ENCODE results near the gene KRTAP19-6.
"Not testable (repeated sequence)": the region's sequence is repeated elsewhere in the genome, so short reads cannot be mapped to it uniquely, and the experiment has no call there.

GRCh38 chr21:30505621-30506205, 36.0 kb downstream of the KRTAP19-6 start:
- not testable (repeated sequence) for TF ChIP-seq CTCF (IDR thresholded peaks at IDR 0.05); EZH2 (IDR thresholded peaks at IDR 0.05; ENCODE audit: borderline replicate concordance, insufficient read depth, low read depth, low read length, poor library complexity, severe bottlenecking)

All from B cell (primary cell).